Naive thymus-derived CD4-positive, alpha-beta T cell (primary cell): ENCODE results near the gene MAP7D2. TPM values are rescaled to one million over a fixed set of nuclear protein-coding genes. Genes with fewer than 3 reads are reported as not detected.

Experiments used
- ATAC-seq: fragments of 150-1000 bp; cut with Tn5 transposase; 2 replicates; pipeline ENCODE4 v1.10.0; 2021; ENCODE audit warnings: mild to moderate bottlenecking, moderate library complexity
- CTCF ChIA-PET: fragments of 350-600 bp; sonication (Branson Sonifier 250); formaldehyde crosslinking; loops from one replicate; lab custom pipeline; 2021; ENCODE audit warnings: antibody characterized with exemption; lab: Charles Lee
- POLR2A ChIA-PET: fragments of 350-600 bp; sonication (Branson Sonifier 250); formaldehyde crosslinking; loops from one replicate; lab custom pipeline; 2021; ENCODE audit warnings: antibody characterized with exemption, inconsistent platforms; lab: Charles Lee
- DNase-seq, 9 donors: peaks; one replicate each; pipeline versions ENCODE4 v3.0.0 to v3.0.0-alpha.2; 2020 to 2022; ENCODE audit warnings: mixed read lengths in 1 of 9
- H3K27ac ChIP-seq: one replicate; pipeline ENCODE4 v1.7.0; 2013; ENCODE audit warnings: mild to moderate bottlenecking, low read depth, low read length, moderate library complexity
- H3K27me3 ChIP-seq, 2 donors: one replicate each; pipeline ENCODE4 v1.7.0; 2013; ENCODE audit warnings: low read length in 2 of 2, mild to moderate bottlenecking in 2 of 2, moderate library complexity in 2 of 2; ENCODE audit not compliant: control insufficient read depth in 2 of 2, insufficient read depth in 2 of 2
- H3K36me3 ChIP-seq, 3 experiments: 1 replicate in 2 of 3; 2 replicates in 1 of 3; pipeline ENCODE4 v1.7.0; 2013; ENCODE audit warnings: low read length in 3 of 3, mild to moderate bottlenecking in 3 of 3, moderate library complexity in 1 of 3; ENCODE audit not compliant: insufficient read depth in 3 of 3, control insufficient read depth in 2 of 3
- H3K4me1 ChIP-seq, 2 donors: one replicate each; pipeline ENCODE4 v1.7.0; 2013; ENCODE audit warnings: low read length in 2 of 2, mild to moderate bottlenecking in 2 of 2, moderate library complexity in 1 of 2; ENCODE audit not compliant: control insufficient read depth in 2 of 2, insufficient read depth in 2 of 2
- H3K4me3 ChIP-seq: 2 replicates; pipeline ENCODE4 v1.7.0; 2013; ENCODE audit warnings: mild to moderate bottlenecking, low read length
- H3K9me3 ChIP-seq, 3 experiments: 1 replicate in 2 of 3; 2 replicates in 1 of 3; pipeline ENCODE4 v1.7.0; 2013; ENCODE audit warnings: low read length in 3 of 3; ENCODE audit not compliant: control insufficient read depth in 2 of 3
- H3K27ac Mint-ChIP-seq, 9 donors: one replicate each; pipeline ENCODE4 v1.8.0; 2020 to 2022; ENCODE audit warnings: mixed read lengths in 9 of 9, mild to moderate bottlenecking in 8 of 9, moderate library complexity in 5 of 9, inconsistent platforms in 2 of 9
- H3K27me3 Mint-ChIP-seq, 5 donors: one replicate each; pipeline ENCODE4 v1.8.0; 2021 to 2022; ENCODE audit warnings: mixed read lengths in 5 of 5, mild to moderate bottlenecking in 1 of 5
- H3K36me3 Mint-ChIP-seq, 5 donors: one replicate each; pipeline ENCODE4 v1.8.0; 2020 to 2022; ENCODE audit warnings: mixed read lengths in 5 of 5, mild to moderate bottlenecking in 3 of 5, inconsistent platforms in 1 of 5
- H3K4me1 Mint-ChIP-seq, 7 donors: one replicate each; pipeline ENCODE4 v1.8.0; 2020 to 2022; ENCODE audit warnings: mixed read lengths in 7 of 7, mild to moderate bottlenecking in 3 of 7, inconsistent platforms in 1 of 7
- H3K4me3 Mint-ChIP-seq, 10 donors: one replicate each; pipeline ENCODE4 v1.8.0; 2020 to 2022; ENCODE audit warnings: mild to moderate bottlenecking in 10 of 10, mixed read lengths in 10 of 10, moderate library complexity in 6 of 10, inconsistent platforms in 2 of 10
- H3K9me3 Mint-ChIP-seq, 11 donors: one replicate each; pipeline ENCODE4 v1.8.0; 2020 to 2022; ENCODE audit warnings: mixed read lengths in 11 of 11, mild to moderate bottlenecking in 4 of 11, inconsistent platforms in 1 of 11, moderate library complexity in 1 of 11
- intact Hi-C, 2 donors: fragments of 100-400 bp; cut with micrococcal nuclease; formaldehyde crosslinking; loops; one replicate each; pipeline ENCODE4 v1.15.1; 2023
- polyA plus RNA-seq, 2 donors: library from polyadenylated mRNA; unstranded; fragments of 300-500 nt; fragmentation: Illumina TruSeq; gene quantifications; one replicate each; pipeline ENCODE4 v1.2.3, GENCODE V29; 2021
- total RNA-seq, 6 experiments: library from RNA in 5 of 6; stranded (reverse) in 5 of 6; gene quantifications; 1 replicate in 5 of 6; 2 replicates in 1 of 6; pipeline ENCODE4 v1.2.3 and lab custom pipeline; 2021 to 2026

Gene MAP7D2
- total and polyA plus RNA-seq, 7 experiments from 2014 or later: 0.13 to 0.22 (median 0.15) TPM; not detected in 2

- Mint-ChIP-seq H3K4me3 (no peak overlapping the region), H3K9me3 (no peaks in the 10 kb centered on the region), H3K36me3 (no peaks in the 10 kb centered on the region), H3K27ac (no peak overlapping the region), H3K4me1 (peaks cover 0 to 3% (median 0%) of the 10 kb centered on the region in 7 donors), H3K27me3 (no peaks in the 10 kb centered on the region)
- CTCF ChIA-PET: interaction anchor here (0.6 to 2.8 kb wide), 6 partner anchors 161 to 696 kb away, joined by 3 to 20 read pairs (median 3); no protein-coding TSS in a partner anchor
- ATAC-seq: peak; percentile 53
- DNase-seq: no peak
- no peak overlapping the region for H3K27ac ChIP-seq
- POLR2A ChIA-PET: interaction anchor here (0.6 kb wide), 1 partner anchor 79 kb away, joined by 3 read pairs; no protein-coding TSS in a partner anchor
- no peak overlapping the region for H3K4me3 ChIP-seq
- no peaks in the 10 kb centered on the region for H3K36me3 ChIP-seq
- no peaks in the 10 kb centered on the region for H3K9me3 ChIP-seq
- intact Hi-C loops: loop anchor here (1.0 to 10.0 kb wide), 5 partner anchors 163 to 696 kb away; no protein-coding TSS in a partner anchor
- H3K27me3 ChIP-seq: no peaks in the 10 kb centered on the region
- no peaks in the 10 kb centered on the region for H3K4me1 ChIP-seq
These were observed 48.8 kb downstream of the MAP7D2 start for GRCh38 chrX:20067709-20068561.

- Histone ChIP-seq H3K4me1 (no peaks in the 10 kb centered on the region), H3K27me3 (no peaks in the 10 kb centered on the region), H3K9me3 (no peaks in the 10 kb centered on the region), H3K36me3 (no peaks in the 10 kb centered on the region), H3K27ac (no peak overlapping the region), H3K4me3 (no peak overlapping the region)
- ATAC-seq (peak; percentile 69), DNase-seq (peak in 6 of 9 donors; percentile 8 to 40 (median 28))
- Mint-ChIP-seq H3K4me3 (no peak overlapping the region), H3K27ac (peak overlapping the region in 1 of 9 donors; percentile 62), H3K9me3 (no peaks in the 10 kb centered on the region), H3K27me3 (no peaks in the 10 kb centered on the region), H3K4me1 (peaks cover 0 to 3% (median 0%) of the 10 kb centered on the region in 7 donors), H3K36me3 (no peaks in the 10 kb centered on the region)
- intact Hi-C loops: loop anchor here (1.0 to 10.0 kb wide), 5 partner anchors 162 to 695 kb away; no protein-coding TSS in a partner anchor
- POLR2A ChIA-PET: no interaction called here
- CTCF ChIA-PET: interaction anchor here (0.7 to 2.8 kb wide), 4 partner anchors 162 to 695 kb away, joined by 3 to 20 read pairs (median 4); no protein-coding TSS in a partner anchor
These were observed 49.6 kb downstream of the MAP7D2 start for GRCh38 chrX:20066968-20067708.

- H3K27ac ChIP-seq: no peak overlapping the region
- no peaks in the 10 kb centered on the region for H3K36me3 ChIP-seq
- no peak for DNase-seq
- no peaks in the 10 kb centered on the region for H3K9me3 Mint-ChIP-seq
- H3K9me3 ChIP-seq: no peaks in the 10 kb centered on the region
- no peak overlapping the region for H3K4me3 Mint-ChIP-seq
- no peak for ATAC-seq
- H3K27me3 ChIP-seq: no peaks in the 10 kb centered on the region
- CTCF ChIA-PET: interaction anchor here (0.6 kb wide), 1 partner anchor 367 kb away, joined by 3 read pairs; no protein-coding TSS in a partner anchor
- POLR2A ChIA-PET: no interaction called here
- H3K4me3 ChIP-seq: no peak overlapping the region
- H3K4me1 ChIP-seq: no peaks in the 10 kb centered on the region
- H3K36me3 Mint-ChIP-seq: no peaks in the 10 kb centered on the region
- intact Hi-C loops: loop anchor here in 1 of 2 donors (10.0 kb wide), 1 partner anchor 499 kb away; no protein-coding TSS in a partner anchor
- H3K27me3 Mint-ChIP-seq: no peaks in the 10 kb centered on the region
- no peak overlapping the region for H3K27ac Mint-ChIP-seq
- peaks cover 0 to 9% (median 5%) of the 10 kb centered on the region in 7 donors for H3K4me1 Mint-ChIP-seq
These were observed 52.9 kb downstream of the MAP7D2 start for GRCh38 chrX:20063716-20064351.

- no peaks in the 10 kb centered on the region for H3K9me3 Mint-ChIP-seq
- DNase-seq (no peak), ATAC-seq (no peak)
- ChIA-PET POLR2A (no interaction called here), CTCF (interaction anchor here (0.5 kb wide), 1 partner anchor 68 kb away, joined by 7 read pairs; no protein-coding TSS in a partner anchor)
- no peaks in the 10 kb centered on the region for H3K36me3 ChIP-seq
- no peaks in the 10 kb centered on the region for H3K4me1 ChIP-seq
- H3K36me3 Mint-ChIP-seq: peaks cover 0 to 3% (median 0%) of the 10 kb centered on the region in 5 donors
- no peak overlapping the region for H3K4me3 ChIP-seq
- peaks cover 0 to 3% (median 0%) of the 10 kb centered on the region in 5 donors for H3K27me3 Mint-ChIP-seq
- no peaks in the 10 kb centered on the region for H3K27me3 ChIP-seq
- peaks cover 0 to 9% (median 5%) of the 10 kb centered on the region in 7 donors for H3K4me1 Mint-ChIP-seq
- intact Hi-C loops: loop anchor here in 1 of 2 donors (10.0 kb wide), 1 partner anchor 498 kb away; no protein-coding TSS in a partner anchor
- H3K27ac Mint-ChIP-seq: no peak overlapping the region
- H3K27ac ChIP-seq: no peak overlapping the region
- H3K9me3 ChIP-seq: no peaks in the 10 kb centered on the region
- H3K4me3 Mint-ChIP-seq: no peak overlapping the region
These were observed 53.6 kb downstream of the MAP7D2 start for GRCh38 chrX:20063153-20063552.

GRCh38 chrX:20061855-20062254, 54.9 kb downstream of the MAP7D2 start:
- POLR2A ChIA-PET: no interaction called here

More at GRCh38 chrX:20061855-20062254, 54.9 kb downstream of the MAP7D2 start:
- Histone ChIP-seq H3K4me1 (no peaks in the 10 kb centered on the region), H3K36me3 (no peaks in the 10 kb centered on the region), H3K4me3 (no peak overlapping the region), H3K27me3 (no peaks in the 10 kb centered on the region), H3K9me3 (no peaks in the 10 kb centered on the region), H3K27ac (no peak overlapping the region)
- Mint-ChIP-seq H3K27me3 (peaks cover 0 to 3% (median 0%) of the 10 kb centered on the region in 5 donors), H3K9me3 (no peaks in the 10 kb centered on the region), H3K36me3 (peaks cover 0 to 3% (median 0%) of the 10 kb centered on the region in 5 donors), H3K4me3 (no peak overlapping the region), H3K27ac (no peak overlapping the region), H3K4me1 (peaks cover 0 to 9% (median 5%) of the 10 kb centered on the region in 7 donors)
- DNase-seq (no peak), ATAC-seq (no peak)
- intact Hi-C loops: loop anchor here in 1 of 2 donors (10.0 kb wide), 1 partner anchor 497 kb away; no protein-coding TSS in a partner anchor
- CTCF ChIA-PET: interaction anchor here (1.1 kb wide), 1 partner anchor 157 kb away, joined by 3 read pairs; no protein-coding TSS in a partner anchor
